Gastrocnemius medialis (tissue), 4 donors: ENCODE measurements around the gene GC. TPM values are rescaled to one million over a fixed set of nuclear protein-coding genes. Genes with fewer than 3 reads are reported as not detected.
"Not testable (repeated sequence)": the region's sequence is repeated elsewhere in the genome, so short reads cannot be mapped to it uniquely, and the experiment has no call there.

ENCODE experiments used
- ATAC-seq, 2 donors: fragments of 150-250 bp; one replicate each; pipeline ENCODE4 v1.9.1; 2016
- DNase-seq, 2 donors: peaks; one replicate each; pipeline ENCODE4 v3.0.0-alpha.2; 2019
- H3K27ac ChIP-seq, 4 donors: fragments of 200-600 bp; sonication (generic); 1 replicate in 1 of 4; 2 replicates in 3 of 4; pipeline ENCODE4 v1.5.1; 2016 to 2018; ENCODE audit warnings: mild to moderate bottlenecking in 2 of 4, moderate library complexity in 1 of 4
- H3K27me3 ChIP-seq, 3 donors: fragments of 200-600 bp; sonication (generic) in 2 of 3; 1 replicate in 1 of 3; 2 replicates in 2 of 3; pipeline versions ENCODE4 v1.5.1 to v1.6.0; 2016 to 2019; ENCODE audit warnings: mild to moderate bottlenecking in 1 of 3, moderate library complexity in 1 of 3
- H3K36me3 ChIP-seq, 2 donors: fragments of 200-600 bp; sonication (generic) in 1 of 2; one replicate each; pipeline ENCODE4 v1.5.1; 2017 to 2018
- H3K4me1 ChIP-seq, 2 donors: fragments of 200-600 bp; sonication (generic) in 1 of 2; one replicate each; pipeline ENCODE4 v1.5.1; 2016 to 2017; ENCODE audit warnings: mild to moderate bottlenecking in 2 of 2
- H3K4me3 ChIP-seq, 4 donors: fragments of 200-600 bp; sonication (generic) in 3 of 4; 1 replicate in 1 of 4; 2 replicates in 3 of 4; pipeline ENCODE4 v1.5.1; 2016 to 2019; ENCODE audit warnings: mild to moderate bottlenecking in 2 of 4
- H3K9me3 ChIP-seq, 3 donors: fragments of 200-600 bp; sonication (generic) in 2 of 3; 1 replicate in 1 of 3; 2 replicates in 2 of 3; pipeline ENCODE4 v1.5.1; 2016 to 2019
- POLR2A ChIP-seq, 2 donors: fragments of 450-650 bp; IDR thresholded peaks; one replicate each; pipeline ENCODE4 v1.6.1; 2017; ENCODE audit warnings: antibody characterized with exemption in 2 of 2, mild to moderate bottlenecking in 2 of 2, moderate library complexity in 2 of 2
- in situ Hi-C, 4 donors: fragments of 200-750 bp; cut with MboI; loops; one replicate each; pipeline versions ENCODE4 v1.15.0 to v1.8.0; 2017; ENCODE audit warnings: low sequenced_read_pairs in 4 of 4
- intact Hi-C: fragments of 100-400 bp; cut with DNase I; formaldehyde crosslinking; loops from one replicate; pipeline ENCODE4 v1.15.1; 2023; ENCODE audit warnings: low total_unique reads
- total RNA-seq, 4 donors: library from RNA; depleted of rRNA; stranded (reverse); fragments of >200 nt; gene quantifications; one replicate each; pipeline versions ENCODE4 v1.1.0 to v1.2.3, GENCODE V29; 2016
- TF ChIP-seq, protein P1 (sequence below), 5 experiments: fragments of 450-650 bp in 3 of 5; fragments of 200-600 bp in 2 of 5; sonication (generic) in 2 of 5; IDR thresholded peaks in 4 of 5; conservative IDR thresholded peaks in 1 of 5; 1 replicate in 4 of 5; 2 replicates in 1 of 5; pipeline ENCODE4 v1.5.1; 2016 to 2019; ENCODE audit warnings: antibody characterized with exemption in 5 of 5, mild to moderate bottlenecking in 3 of 5, moderate library complexity in 3 of 5

GC gene
- total RNA-seq, 4 donors from 2014 or later: 5.1 to 9.8 TPM; not detected in 2

DNA sequence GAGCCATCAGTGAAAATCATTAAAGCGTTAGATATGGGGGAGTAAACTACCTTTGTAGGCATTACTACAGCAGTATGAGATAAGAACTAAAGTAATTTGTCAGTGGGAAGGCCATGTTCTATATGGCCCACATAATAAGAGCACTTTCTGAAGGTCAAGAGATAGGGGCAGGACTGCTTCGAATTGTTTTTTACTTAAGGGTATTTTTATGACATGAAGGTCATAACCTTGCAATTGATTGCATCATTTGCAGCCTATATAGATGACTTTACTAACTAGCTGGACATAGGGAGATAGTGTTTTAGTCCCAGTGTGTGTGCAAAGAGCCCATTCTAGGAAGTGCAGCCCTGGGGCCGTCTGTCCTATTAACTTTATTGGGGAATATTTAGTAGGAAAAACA, 23.6 kb upstream of the GC start:
- H3K4me1 ChIP-seq: no peaks in the 10 kb centered on the region
- no peak for ATAC-seq
- H3K9me3 ChIP-seq: no peaks in the 10 kb centered on the region
- in situ Hi-C loops: loop anchor here in 1 of 4 donors (25.0 kb wide), 1 partner anchor 95 kb away; no protein-coding TSS in a partner anchor
- no peak for DNase-seq
- TF ChIP-seq, protein P1, sequence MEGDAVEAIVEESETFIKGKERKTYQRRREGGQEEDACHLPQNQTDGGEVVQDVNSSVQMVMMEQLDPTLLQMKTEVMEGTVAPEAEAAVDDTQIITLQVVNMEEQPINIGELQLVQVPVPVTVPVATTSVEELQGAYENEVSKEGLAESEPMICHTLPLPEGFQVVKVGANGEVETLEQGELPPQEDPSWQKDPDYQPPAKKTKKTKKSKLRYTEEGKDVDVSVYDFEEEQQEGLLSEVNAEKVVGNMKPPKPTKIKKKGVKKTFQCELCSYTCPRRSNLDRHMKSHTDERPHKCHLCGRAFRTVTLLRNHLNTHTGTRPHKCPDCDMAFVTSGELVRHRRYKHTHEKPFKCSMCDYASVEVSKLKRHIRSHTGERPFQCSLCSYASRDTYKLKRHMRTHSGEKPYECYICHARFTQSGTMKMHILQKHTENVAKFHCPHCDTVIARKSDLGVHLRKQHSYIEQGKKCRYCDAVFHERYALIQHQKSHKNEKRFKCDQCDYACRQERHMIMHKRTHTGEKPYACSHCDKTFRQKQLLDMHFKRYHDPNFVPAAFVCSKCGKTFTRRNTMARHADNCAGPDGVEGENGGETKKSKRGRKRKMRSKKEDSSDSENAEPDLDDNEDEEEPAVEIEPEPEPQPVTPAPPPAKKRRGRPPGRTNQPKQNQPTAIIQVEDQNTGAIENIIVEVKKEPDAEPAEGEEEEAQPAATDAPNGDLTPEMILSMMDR (IDR thresholded peaks at IDR 0.05 in 4 of 5, conservative IDR thresholded peaks at IDR 0.05 in 1 of 5): no peak
- no peak for TF ChIP-seq POLR2A (IDR thresholded peaks at IDR 0.05)
- H3K36me3 ChIP-seq: no peaks in the 10 kb centered on the region
- no peak overlapping the region for H3K27ac ChIP-seq
- H3K4me3 ChIP-seq: no peak overlapping the region
- H3K27me3 ChIP-seq: no peaks in the 10 kb centered on the region
- intact Hi-C loops: no loop called here

DNA sequence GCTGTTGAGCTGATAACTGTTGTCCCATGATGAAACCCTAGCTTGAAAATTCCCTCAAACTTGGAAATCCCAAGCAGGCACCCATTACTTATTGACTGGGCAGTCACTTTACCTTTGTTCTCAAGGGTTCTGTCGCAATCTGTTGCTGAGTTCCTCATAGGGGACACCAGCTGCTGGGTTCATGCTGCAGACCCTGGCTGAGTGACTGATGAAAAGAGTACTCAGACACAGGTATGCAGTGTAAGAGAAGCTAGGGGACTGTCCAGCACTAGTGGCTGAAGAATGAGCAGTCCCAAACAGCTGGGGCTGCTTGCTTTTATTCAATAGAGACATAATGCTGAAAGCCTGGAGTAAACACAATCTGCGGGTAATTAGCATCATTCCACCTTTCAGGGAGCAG, 21.4 kb upstream of the GC start:
- in situ Hi-C loops: loop anchor here in 1 of 4 donors (25.0 kb wide), 1 partner anchor 93 kb away; no protein-coding TSS in a partner anchor
- H3K4me1 ChIP-seq, intact Hi-C loops, ATAC-seq, H3K27ac ChIP-seq, H3K4me3 ChIP-seq, H3K27me3 ChIP-seq, H3K36me3 ChIP-seq, H3K9me3 ChIP-seq, DNase-seq: not testable (repeated sequence)

DNA sequence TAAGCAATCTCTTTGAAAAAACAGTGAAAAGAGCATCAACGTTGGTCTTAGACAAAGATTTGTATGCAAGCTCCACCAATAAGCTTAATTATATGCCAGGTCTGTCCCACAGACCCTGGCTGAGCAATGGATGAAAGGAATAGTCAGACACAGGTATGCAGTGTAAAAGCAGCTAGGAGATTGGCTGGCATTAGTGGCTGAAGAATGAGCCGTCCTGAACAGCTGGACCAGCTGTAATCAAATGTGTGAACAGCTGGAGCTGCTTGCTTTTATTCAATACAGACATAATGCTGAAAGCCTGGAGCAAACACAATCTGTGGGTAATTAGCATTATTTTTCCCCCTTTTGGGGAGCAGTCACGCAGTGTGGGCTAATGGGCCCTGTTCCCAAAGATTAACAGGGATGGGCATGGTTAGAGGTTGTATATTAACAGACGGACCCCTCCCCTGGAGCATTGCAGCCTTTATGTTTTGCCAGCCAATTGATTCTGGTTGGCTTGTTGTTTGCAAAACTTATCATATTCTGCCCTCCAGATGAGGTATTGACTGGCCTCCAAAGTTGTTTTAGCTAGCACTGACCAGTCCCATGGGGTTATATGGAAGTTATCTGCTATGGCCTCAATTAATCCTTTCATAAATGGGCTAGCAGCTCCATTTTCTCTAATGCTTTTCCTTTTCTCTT, 20.3 kb upstream of the GC start:
- H3K27ac ChIP-seq, H3K4me3 ChIP-seq, ATAC-seq, H3K36me3 ChIP-seq, intact Hi-C loops, H3K9me3 ChIP-seq, H3K27me3 ChIP-seq, H3K4me1 ChIP-seq, DNase-seq: not testable (repeated sequence)
- in situ Hi-C loops: loop anchor here in 1 of 4 donors (25.0 kb wide), 1 partner anchor 92 kb away; no protein-coding TSS in a partner anchor

DNA sequence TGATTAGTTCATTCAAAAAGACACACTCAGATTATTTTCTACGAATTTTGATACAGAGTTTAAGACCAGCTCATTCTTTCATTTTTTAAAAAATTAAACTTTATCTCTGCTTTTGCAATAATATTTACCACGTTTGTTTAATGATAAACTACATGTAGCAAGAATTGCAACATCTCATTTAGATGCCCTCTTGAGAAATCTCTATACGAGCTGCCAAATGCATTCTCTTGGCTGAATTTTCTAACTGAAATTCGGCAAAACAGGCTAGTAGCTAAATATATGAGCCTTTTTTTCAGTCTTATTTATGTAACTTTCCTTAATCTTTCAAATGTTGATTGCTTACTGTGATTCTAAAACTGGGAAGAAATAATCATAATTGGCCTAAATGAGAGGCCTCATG, 2.1 kb upstream of the GC start:
- Histone ChIP-seq H3K4me1 (no peaks in the 10 kb centered on the region), H3K4me3 (no peak overlapping the region), H3K36me3 (no peaks in the 10 kb centered on the region), H3K9me3 (no peaks in the 10 kb centered on the region), H3K27me3 (no peaks in the 10 kb centered on the region), H3K27ac (no peak overlapping the region)
- DNase-seq (no peak), ATAC-seq (no peak)
- intact Hi-C loops: no loop called here
- in situ Hi-C loops: no loop called here
- TF ChIP-seq, protein P1 (IDR thresholded peaks at IDR 0.05 in 4 of 5, conservative IDR thresholded peaks at IDR 0.05 in 1 of 5): no peak
- no peak for TF ChIP-seq POLR2A (IDR thresholded peaks at IDR 0.05)

DNA sequence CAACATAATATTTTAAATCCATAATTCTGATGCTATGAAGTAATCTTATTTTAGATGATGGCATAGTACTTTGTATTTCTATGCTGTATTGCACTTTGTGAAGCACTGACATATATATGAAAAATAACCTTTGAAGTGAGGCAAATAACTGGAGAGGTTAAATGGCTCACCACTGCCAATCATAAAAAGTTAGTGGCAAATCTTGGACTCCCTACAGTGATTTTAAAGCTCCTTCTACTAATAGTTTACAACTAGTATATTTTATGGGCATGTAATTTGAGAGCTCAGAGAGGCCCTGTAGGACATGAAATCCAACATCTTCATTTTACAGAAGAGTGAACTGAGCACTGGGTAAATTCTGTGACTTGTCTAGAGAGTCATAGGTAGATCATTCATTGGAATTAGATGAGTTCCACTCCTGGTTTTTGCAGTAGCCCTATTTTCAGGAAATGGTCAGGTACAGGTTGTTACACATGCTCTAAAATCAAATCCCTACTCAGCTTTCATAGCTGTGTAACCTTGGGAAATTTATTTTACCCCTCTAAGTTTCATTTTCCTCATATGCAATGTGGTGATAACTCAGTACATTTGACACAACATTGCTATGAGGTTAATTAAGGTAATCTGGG, 804 bp upstream of the GC start:
- no peaks in the 10 kb centered on the region for H3K36me3 ChIP-seq
- TF ChIP-seq, protein P1 (IDR thresholded peaks at IDR 0.05 in 4 of 5, conservative IDR thresholded peaks at IDR 0.05 in 1 of 5): no peak
- TF ChIP-seq POLR2A (IDR thresholded peaks at IDR 0.05): no peak
- DNase-seq (no peak), ATAC-seq (no peak)
- H3K27ac ChIP-seq: no peak overlapping the region
- H3K4me1 ChIP-seq: no peaks in the 10 kb centered on the region
- H3K27me3 ChIP-seq: no peaks in the 10 kb centered on the region
- H3K9me3 ChIP-seq: no peaks in the 10 kb centered on the region
- H3K4me3 ChIP-seq: no peak overlapping the region
- intact Hi-C loops: no loop called here
- in situ Hi-C loops: no loop called here
